Right kidney (tissue), 1 donor: ENCODE results near the gene NOTCH3.
A peak's percentile ranks its signal among the peaks of the same experiment; 100 is the strongest.

Source experiments
- DNase-seq: peaks from one replicate; pipeline ENCODE4 v3.0.0-alpha.2; 2016

The NOTCH3 gene

GRCh38 chr19:15166700-15167099 lies 34.1 kb downstream of the NOTCH3 start:
- DNase-seq = no peak

GRCh38 chr19:15161028-15161984 lies 39.5 kb downstream of the NOTCH3 start:
- DNase-seq = no peak

- DNase-seq = no peak
Measured at GRCh38 chr19:15159251-15159650, 41.5 kb downstream of the NOTCH3 start.

GRCh38 chr19:15156391-15156790 lies 44.4 kb downstream of the NOTCH3 start:
- DNase-seq = no peak

- no peak for DNase-seq
Measured at GRCh38 chr19:15155296-15155695, 45.5 kb downstream of the NOTCH3 start.

GRCh38 chr19:15154002-15154612 lies 46.7 kb downstream of the NOTCH3 start:
- no peak for DNase-seq

- DNase-seq = no peak
Measured at GRCh38 chr19:15149737-15150136, 51.1 kb downstream of the NOTCH3 start.

- no peak for DNase-seq
Measured at GRCh38 chr19:15147090-15147489, 53.7 kb downstream of the NOTCH3 start.

GRCh38 chr19:15144046-15144646 lies 56.6 kb downstream of the NOTCH3 start:
- no peak for DNase-seq

- no peak for DNase-seq
Measured at GRCh38 chr19:15142313-15142712, 58.5 kb downstream of the NOTCH3 start.

- DNase-seq = no peak
Measured at GRCh38 chr19:15141143-15141542, 59.7 kb downstream of the NOTCH3 start.

GRCh38 chr19:15138427-15138826 lies 62.4 kb downstream of the NOTCH3 start:
- no peak for DNase-seq

GRCh38 chr19:15137777-15138176 lies 63.0 kb downstream of the NOTCH3 start:
- DNase-seq = no peak

GRCh38 chr19:15136234-15136954 lies 64.4 kb downstream of the NOTCH3 start:
- DNase-seq = no peak

GRCh38 chr19:15129856-15130585 lies 70.8 kb downstream of the NOTCH3 start:
- no peak for DNase-seq

GRCh38 chr19:15128162-15128770 lies 72.5 kb downstream of the NOTCH3 start:
- DNase-seq = no peak

GRCh38 chr19:15126131-15126910 lies 74.5 kb downstream of the NOTCH3 start:
- no peak for DNase-seq

- DNase-seq = peak; percentile 93
Measured at GRCh38 chr19:15125232-15126067, 75.3 kb downstream of the NOTCH3 start.

GRCh38 chr19:15124572-15125231 lies 76.1 kb downstream of the NOTCH3 start:
- no peak for DNase-seq
